Kasumi-1 (cell line): ENCODE data around the gene DUSP18.
A peak's percentile ranks its signal among the peaks of the same experiment; 100 is the strongest.
"Not testable (repeated sequence)": the region's sequence is repeated elsewhere in the genome, so short reads cannot be mapped to it uniquely, and the experiment has no call there.

ENCODE experiments used
- DNase-seq, 2 experiments: peaks; one replicate each; lab custom pipeline; 2025; lab: John Stamatoyannopoulos, UW

Gene DUSP18

GRCh38 chr22:30640361-30640760, 27.3 kb downstream of the DUSP18 start:
- no peak for DNase-seq

GRCh38 chr22:30637701-30638114, 30.0 kb downstream of the DUSP18 start:
- no peak for DNase-seq

- no peak for DNase-seq
These were observed 31.2 kb downstream of the DUSP18 start for GRCh38 chr22:30636226-30637077.

DNA sequence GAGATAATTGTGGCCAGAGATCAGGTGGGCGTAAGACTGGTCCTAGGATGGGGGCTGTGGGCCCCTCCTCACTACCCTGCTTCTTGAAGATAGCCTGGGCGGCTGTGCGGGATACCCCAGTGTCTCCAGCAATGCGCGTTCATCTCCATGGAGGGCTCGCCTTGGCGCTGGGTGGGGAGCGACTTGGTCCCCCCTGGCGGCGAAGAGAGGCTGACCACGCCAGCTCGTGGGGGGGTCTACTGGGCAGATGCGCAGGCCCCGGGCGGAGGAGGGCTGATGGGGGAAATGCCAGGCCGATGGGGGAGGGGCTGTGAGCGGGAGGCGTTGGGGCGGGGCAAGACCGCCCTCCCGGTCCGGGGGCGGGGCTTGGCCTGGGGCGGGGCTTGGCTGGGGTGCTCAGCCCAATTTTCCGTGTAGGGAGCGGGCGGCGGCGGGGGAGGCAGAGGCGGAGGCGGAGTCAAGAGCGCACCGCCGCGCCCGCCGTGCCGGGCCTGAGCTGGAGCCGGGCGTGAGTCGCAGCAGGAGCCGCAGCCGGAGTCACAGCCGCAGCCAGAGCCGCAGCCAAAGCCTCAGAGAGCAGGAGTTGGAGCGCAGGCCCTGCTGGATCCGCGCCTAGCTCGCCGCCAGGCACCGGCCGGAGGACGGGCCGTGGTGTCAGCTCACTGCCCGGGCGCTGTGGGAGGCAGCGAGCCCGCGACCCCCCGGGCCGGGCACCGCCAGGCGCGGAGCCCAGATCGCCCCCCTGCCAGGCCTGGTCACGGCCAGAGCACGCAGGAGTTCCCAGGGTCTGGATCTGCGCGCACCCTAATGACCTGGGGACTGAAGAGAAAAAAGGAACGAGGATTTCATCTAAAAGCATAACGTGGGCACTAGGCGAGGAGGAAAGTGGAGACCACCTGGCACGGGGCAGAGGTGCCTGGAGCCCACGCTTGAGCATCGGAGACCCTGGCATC, 32.1 kb downstream of the DUSP18 start, which contains the start of gene SLC35E4:
SLC35E4 (plus strand) TSS at position 509 of the 953 bp plus-strand sequence. CDS start 670 bp downstream, outside the sequence.
- DNase-seq, result peak; percentile 57 to 65

DNA sequence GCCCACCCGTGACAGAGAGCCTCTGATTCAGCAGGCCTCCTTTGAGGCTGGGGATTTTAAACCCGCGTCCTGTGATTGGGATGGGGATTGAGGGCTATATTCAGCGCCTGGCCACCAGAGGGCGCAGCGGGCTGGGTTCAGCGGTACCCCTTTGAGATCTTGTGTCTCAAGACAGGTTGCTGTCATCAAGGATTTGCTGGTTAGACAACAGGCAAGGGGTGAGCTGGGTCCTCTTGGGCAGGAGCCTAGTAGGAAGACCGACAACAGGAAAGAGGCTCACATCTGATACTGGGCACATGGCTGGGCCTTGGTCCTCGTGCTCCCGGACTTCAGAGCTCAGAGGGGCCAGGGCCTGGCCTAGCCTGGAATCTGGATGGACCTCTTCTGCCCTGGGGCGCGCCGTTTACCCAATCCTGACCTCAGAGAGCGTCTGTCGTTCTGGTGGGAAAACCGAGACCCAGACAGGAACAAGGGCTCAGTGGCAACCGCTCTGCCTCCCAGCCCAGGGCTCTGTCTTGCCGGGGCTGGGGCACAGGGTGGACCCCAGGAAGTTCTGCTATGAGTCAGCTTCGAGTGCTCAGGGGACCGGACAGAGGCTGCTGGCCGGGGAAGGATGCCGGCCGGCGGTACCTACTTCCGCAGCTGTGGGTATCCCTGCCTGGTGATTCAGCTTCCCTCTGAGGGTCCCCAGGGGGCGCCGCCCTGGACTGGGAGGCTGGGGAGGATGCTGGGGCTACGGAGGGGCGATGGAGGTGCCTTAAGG, 33.0 kb downstream of the DUSP18 start:
- peak; percentile 78 to 79 for DNase-seq

GRCh38 chr22:30631469-30631868, 36.2 kb downstream of the DUSP18 start:
- DNase-seq, result not testable (repeated sequence)

- DNase-seq, result no peak
These were observed 39.2 kb downstream of the DUSP18 start for GRCh38 chr22:30628491-30628890.

DNA sequence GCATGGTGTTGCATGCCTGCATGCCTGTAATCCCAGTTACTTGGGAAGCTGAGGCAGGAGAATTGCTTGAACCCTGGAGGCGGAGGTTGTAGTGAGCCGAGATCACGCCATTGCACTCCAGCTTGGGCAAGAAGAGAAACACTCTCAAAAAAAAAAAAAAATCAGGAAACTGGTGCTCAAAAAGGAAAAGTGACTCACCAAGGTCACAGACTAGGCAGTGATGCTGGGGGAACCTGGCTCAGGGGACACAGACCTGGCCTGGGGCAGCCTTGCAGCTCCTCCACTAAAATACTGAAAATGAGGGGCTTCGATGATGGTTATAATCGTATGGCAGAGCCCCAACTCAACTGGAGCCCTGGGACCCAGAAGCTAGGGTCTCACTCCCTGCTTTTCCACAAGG, 40.2 kb downstream of the DUSP18 start:
- no peak for DNase-seq

- DNase-seq, result no peak
These were observed 41.3 kb downstream of the DUSP18 start for GRCh38 chr22:30626413-30626812.

DNA sequence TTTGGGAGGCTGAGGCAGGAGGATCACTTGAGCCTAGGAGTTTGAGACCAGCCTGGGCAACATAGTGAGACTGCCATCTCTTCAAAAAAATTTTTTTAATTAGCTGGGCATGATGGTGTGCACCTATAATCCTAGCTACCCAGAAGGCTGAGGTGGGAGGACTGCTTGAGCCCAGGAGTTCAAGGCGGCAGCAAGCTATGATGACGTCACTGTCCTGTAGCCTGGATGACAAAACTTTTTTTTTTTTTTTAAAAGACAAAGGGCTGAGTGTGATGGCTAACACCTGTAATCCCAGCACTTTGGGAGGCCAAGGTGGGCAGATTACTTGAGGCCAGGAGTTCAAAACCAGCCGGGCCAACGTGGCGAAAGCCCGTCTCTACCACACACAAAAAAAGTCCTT, 47.8 kb downstream of the DUSP18 start:
- DNase-seq, result not testable (repeated sequence)

DNA sequence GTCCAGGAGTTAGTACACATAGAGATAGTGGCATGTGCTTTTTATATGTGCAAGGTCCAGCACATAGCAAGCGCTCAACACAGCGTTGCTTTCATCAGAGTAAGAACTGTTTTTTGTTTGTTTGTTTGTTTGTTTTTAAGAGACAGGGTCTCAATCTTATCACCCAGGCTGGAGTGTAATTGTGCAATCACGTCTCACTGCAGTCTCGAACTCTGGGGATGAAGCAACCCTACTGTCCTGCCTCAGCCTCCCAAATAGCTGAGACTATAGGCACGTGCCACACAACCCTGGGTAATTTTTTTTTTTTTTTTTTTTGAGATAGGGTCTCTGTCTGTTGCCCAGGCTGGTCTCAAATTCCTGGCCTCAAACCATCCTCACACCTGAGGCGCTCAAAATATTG, 49.9 kb downstream of the DUSP18 start:
- DNase-seq, result no peak

- DNase-seq, result no peak
These were observed 52.1 kb downstream of the DUSP18 start for GRCh38 chr22:30615543-30615954.

DNA sequence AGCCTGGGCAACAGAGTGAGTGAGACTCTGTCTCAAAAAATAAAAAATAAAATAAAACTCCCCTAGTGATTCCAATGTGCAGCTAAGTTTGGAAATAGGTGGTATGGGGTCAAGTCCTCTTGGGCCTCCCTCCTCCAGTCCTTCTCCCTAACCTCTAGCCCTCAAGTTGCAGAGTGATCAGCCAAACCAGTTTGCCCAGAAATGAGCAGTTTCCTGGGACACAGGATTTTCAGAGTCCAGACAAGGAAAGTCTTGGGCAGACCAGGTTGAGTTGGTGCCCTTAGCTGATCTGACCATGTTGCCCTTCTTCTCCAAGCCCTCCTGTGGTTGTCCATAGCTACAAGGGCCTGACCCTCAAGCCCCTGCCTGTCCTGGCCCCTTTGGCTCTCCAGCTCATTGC, 52.8 kb downstream of the DUSP18 start:
- no peak for DNase-seq

GRCh38 chr22:30614268-30614667, 53.4 kb downstream of the DUSP18 start:
- DNase-seq, result no peak

DNA sequence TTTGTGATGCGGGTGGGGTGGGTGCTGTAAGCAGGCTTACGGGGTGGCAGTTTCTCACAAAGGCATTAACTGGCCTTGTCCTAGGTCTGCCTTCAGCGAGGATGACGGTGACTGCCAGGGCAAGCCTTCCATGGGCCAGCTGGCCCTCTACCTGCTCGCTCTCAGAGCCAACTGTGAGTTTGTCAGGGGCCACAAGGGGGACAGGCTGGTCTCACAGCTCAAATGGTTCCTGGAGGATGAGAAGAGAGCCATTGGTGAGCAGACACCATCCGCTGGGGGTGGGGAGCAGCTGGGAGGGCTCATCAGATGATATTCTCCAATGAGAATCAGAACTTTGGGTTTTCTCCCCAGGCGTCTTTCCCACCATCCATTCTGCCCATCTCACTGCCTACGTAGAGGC, 54.9 kb downstream of the DUSP18 start:
- DNase-seq, result no peak
